ENCODE data around the gene FRS2. TPM values are rescaled to one million over a fixed set of nuclear protein-coding genes. Genes with fewer than 3 reads are reported as not detected.

FRS2 gene
- total RNA-seq, 1 experiment from 2014 or later = 33.7 TPM

DNA sequence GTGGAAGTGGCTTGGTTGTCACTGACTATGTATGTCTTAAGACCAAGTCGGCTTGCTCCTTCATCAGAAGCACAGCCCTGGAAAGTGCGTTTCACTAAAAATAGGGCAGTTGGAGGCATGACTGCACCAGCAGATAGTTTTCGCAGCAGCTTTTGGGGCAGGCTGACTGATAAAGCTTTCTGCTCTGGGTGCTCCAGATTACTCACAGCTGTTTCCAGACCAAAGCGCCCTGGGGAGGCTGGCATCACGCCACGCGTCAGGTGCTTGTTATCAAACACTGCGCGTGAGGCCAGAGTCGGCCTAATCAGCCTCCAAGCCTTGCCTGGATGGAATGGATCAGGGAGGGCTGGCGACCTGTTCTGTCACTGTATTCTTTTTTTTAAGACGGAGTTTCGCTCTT is 153.8 kb downstream of the FRS2 start:
- no peak for DNase-seq
- Histone ChIP-seq H2AFZ (ENCODE audit: low read length) (no peak overlapping the region), H3K9ac (ENCODE audit: extremely low read depth, insufficient read length, low read length) (no peak overlapping the region), H3K79me2 (ENCODE audit: insufficient read depth, low read length) (no peaks in the 10 kb centered on the region), H2AK5ac (ENCODE audit: insufficient read length, low read length) (no peak overlapping the region), H2BK120ac (ENCODE audit: low read depth, low read length, poor library complexity, severe bottlenecking) (no peak overlapping the region), H3K4me2 (ENCODE audit: insufficient read depth, insufficient read length, low read length) (no peak overlapping the region), H3K27ac (ENCODE audit: insufficient read length, low read depth, low read length) (no peak overlapping the region), H3K4ac (ENCODE audit: low read depth, low read length) (no peak overlapping the region), H3K23me2 (ENCODE audit: insufficient read length, low read depth, low read length, poor library complexity, severe bottlenecking) (no peaks in the 10 kb centered on the region), H3K56ac (ENCODE audit: insufficient read length, low read depth, low read length) (no peak overlapping the region), H3K27me3 (ENCODE audit: insufficient read depth, low read length) (no peaks in the 10 kb centered on the region), H4K20me1 (ENCODE audit: control insufficient read depth, insufficient read depth, insufficient read length) (no peaks in the 10 kb centered on the region), H4K5ac (ENCODE audit: insufficient read length, low read depth, low read length) (no peak overlapping the region), H2BK12ac (ENCODE audit: insufficient read length, low read depth, low read length) (no peak overlapping the region), H4K8ac (replicated peaks; ENCODE audit: insufficient read length, low read depth, low read length) (no peak overlapping the region), H3K4me1 (ENCODE audit: insufficient read depth, low read length) (no peaks in the 10 kb centered on the region), H3T11ph (ENCODE audit: low read length) (no peak overlapping the region), H3K14ac (ENCODE audit: insufficient read depth, low read length) (no peak overlapping the region), H4K91ac (ENCODE audit: insufficient read length, low read depth, low read length) (no peak overlapping the region), H3K23ac (ENCODE audit: insufficient read length, low read depth, low read length) (no peak overlapping the region), H3K18ac (ENCODE audit: insufficient read length, low read depth, low read length) (no peak overlapping the region), H3K9me3 (ENCODE audit: control insufficient read depth, low read depth, low read length) (no peaks in the 10 kb centered on the region), H2BK5ac (ENCODE audit: insufficient read length, low read length) (no peak overlapping the region), H2BK20ac (ENCODE audit: low read depth, low read length, poor library complexity, severe bottlenecking) (no peak overlapping the region), H3K79me1 (ENCODE audit: insufficient read depth, low read depth, low read length, poor library complexity, severe bottlenecking) (no peaks in the 10 kb centered on the region), H2BK15ac (ENCODE audit: low read depth, low read length) (no peak overlapping the region)
- TF ChIP-seq, protein P1, sequence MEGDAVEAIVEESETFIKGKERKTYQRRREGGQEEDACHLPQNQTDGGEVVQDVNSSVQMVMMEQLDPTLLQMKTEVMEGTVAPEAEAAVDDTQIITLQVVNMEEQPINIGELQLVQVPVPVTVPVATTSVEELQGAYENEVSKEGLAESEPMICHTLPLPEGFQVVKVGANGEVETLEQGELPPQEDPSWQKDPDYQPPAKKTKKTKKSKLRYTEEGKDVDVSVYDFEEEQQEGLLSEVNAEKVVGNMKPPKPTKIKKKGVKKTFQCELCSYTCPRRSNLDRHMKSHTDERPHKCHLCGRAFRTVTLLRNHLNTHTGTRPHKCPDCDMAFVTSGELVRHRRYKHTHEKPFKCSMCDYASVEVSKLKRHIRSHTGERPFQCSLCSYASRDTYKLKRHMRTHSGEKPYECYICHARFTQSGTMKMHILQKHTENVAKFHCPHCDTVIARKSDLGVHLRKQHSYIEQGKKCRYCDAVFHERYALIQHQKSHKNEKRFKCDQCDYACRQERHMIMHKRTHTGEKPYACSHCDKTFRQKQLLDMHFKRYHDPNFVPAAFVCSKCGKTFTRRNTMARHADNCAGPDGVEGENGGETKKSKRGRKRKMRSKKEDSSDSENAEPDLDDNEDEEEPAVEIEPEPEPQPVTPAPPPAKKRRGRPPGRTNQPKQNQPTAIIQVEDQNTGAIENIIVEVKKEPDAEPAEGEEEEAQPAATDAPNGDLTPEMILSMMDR (conservative IDR thresholded peaks at IDR 0.05) = no peak
- H3K27me3 Mint-ChIP-seq (ENCODE audit: low read depth) = no peaks in the 10 kb centered on the region
- no CpG with 5 or more reads among the region's 13 CpGs for WGBS (ENCODE audit: extremely low coverage, insufficient read length, low lambda C conversion rate)
- H3K36me3 Mint-ChIP-seq (ENCODE audit: insufficient read depth in 1 of 3, low read depth in 3 of 3) = no peaks in the 10 kb centered on the region
- H3K4me3 Mint-ChIP-seq = no peak overlapping the region
- H3K4me1 Mint-ChIP-seq = no peaks in the 10 kb centered on the region
- no peaks in the 10 kb centered on the region for H3K9me3 Mint-ChIP-seq
- H3K27ac Mint-ChIP-seq = no peak overlapping the region
